Stimulated activated naive B cell treated with anti-CD40 and anti-IgM and Interleukin-4, amounts not matched to agents 10 μg/mL and 1 μg/mL and 100 μg/mL, for 72 hours (primary cell): ENCODE measurements around the gene ZSCAN4.

ENCODE experiments used
- ATAC-seq, 2 donors: fragments of 150-1000 bp; cut with Tn5 transposase; replicated peaks; 2 replicates each; pipeline ENCODE4 v1.10.0; 2021; ENCODE audit warnings: moderate library complexity in 1 of 2
- DNase-seq: peaks from one replicate; pipeline ENCODE4 v3.0.0; 2021
- H3K27ac Mint-ChIP-seq: one replicate; pipeline ENCODE4 v1.8.0; 2022; ENCODE audit warnings: mild to moderate bottlenecking, mixed read lengths
- H3K27me3 Mint-ChIP-seq, 2 donors: one replicate each; pipeline ENCODE4 v1.8.0; 2022; ENCODE audit warnings: mixed read lengths in 2 of 2
- H3K36me3 Mint-ChIP-seq, 2 donors: one replicate each; pipeline ENCODE4 v1.8.0; 2022; ENCODE audit warnings: mixed read lengths in 2 of 2, mild to moderate bottlenecking in 1 of 2
- H3K4me1 Mint-ChIP-seq, 2 donors: one replicate each; pipeline ENCODE4 v1.8.0; 2022; ENCODE audit warnings: mixed read lengths in 2 of 2, mild to moderate bottlenecking in 1 of 2
- H3K4me3 Mint-ChIP-seq, 2 donors: one replicate each; pipeline ENCODE4 v1.8.0; 2022; ENCODE audit warnings: mild to moderate bottlenecking in 2 of 2, mixed read lengths in 2 of 2, moderate library complexity in 1 of 2
- H3K9me3 Mint-ChIP-seq, 2 donors: one replicate each; pipeline ENCODE4 v1.8.0; 2022; ENCODE audit warnings: mixed read lengths in 2 of 2, mild to moderate bottlenecking in 1 of 2

ZSCAN4 gene

GRCh38 chr19:57706346-57706745, 37.6 kb downstream of the ZSCAN4 start:
- Mint-ChIP-seq H3K9me3 (peaks cover 11 to 18% of the 10 kb centered on the region in 2 donors), H3K27me3 (no peaks in the 10 kb centered on the region), H3K36me3 (peaks cover 57 to 68% of the 10 kb centered on the region in 2 donors), H3K4me1 (peaks cover 39 to 55% of the 10 kb centered on the region in 2 donors), H3K4me3 (peak overlapping the region; percentile 20 to 36), H3K27ac (peak overlapping the region; percentile 44)
- no peak for DNase-seq
- no peak for ATAC-seq

DNA sequence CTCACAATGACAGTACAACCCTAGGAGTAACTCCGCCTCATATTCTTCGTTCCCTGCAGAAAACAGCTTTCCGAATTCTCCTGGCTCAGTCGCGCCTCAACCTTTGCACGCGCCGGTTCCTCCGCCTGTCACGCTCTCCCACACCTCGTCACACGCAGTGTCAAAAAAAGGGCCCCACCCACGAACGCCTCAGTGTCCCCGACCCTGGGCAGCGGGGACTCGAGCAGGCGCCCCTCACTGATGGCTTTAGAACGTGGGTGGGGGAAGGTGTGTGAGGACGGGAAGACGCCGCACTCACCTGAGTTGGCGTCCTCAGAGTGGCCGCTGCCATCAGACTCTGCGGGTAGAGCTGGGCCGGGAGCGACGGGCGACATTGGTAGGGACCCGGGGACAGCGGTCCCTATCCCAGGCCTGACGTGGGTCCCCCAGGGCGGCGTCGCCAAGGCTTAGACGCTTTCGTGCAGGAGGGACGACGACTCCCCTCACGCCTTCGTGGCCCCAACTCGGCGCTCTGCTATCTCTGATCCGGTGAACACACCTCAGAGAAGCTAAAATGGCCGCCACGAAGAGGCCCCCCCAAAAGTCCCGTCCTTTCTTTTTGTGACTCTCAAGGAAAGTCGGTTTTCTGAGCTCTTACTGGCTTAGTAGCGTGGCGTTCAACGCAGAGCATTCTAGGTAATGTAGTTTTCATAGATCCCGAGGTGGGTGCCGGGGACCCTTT, 40.1 kb downstream of the ZSCAN4 start, which contains the start of gene ZNF154:
Gene ZNF154 (minus strand): TSS at position 564 of the 721 bp plus-strand sequence. CDS start 233 bp downstream, at position 331.
- Mint-ChIP-seq H3K4me1 (peaks cover 37 to 52% of the 10 kb centered on the region in 2 donors), H3K9me3 (peaks cover 6 to 9% of the 10 kb centered on the region in 2 donors), H3K27me3 (no peaks in the 10 kb centered on the region), H3K27ac (peak within 1 kb of the TSS; percentile 99), H3K4me3 (peak within 1 kb of the TSS; percentile 95 to 96), H3K36me3 (peaks cover 35 to 59% of the 10 kb centered on the region in 2 donors)
- peak; percentile 89 to 93 for ATAC-seq
- DNase-seq: peak; percentile 68

DNA sequence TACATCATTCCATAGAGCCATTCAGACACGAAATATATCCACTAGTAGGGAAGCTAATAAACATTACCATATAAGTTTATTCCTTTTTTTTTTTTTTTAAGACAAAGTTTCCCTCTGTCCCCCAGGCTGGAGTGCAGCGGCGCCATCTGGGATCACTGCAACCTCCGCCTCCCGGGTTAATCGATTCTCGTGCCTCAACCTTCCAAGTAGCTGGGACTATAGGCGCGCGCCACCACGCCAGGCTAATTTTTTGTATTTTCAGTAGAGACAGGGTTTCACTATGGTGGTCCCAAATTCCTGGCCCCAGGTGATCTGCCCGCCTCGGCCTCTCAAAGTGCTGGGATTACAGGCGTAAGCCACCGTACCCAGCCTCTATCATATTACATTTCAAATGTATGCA, 40.9 kb downstream of the ZSCAN4 start:
- ATAC-seq (no peak), DNase-seq (no peak)
- Mint-ChIP-seq H3K9me3 (peaks cover 6% of the 10 kb centered on the region in 2 donors), H3K36me3 (peaks cover 38 to 59% of the 10 kb centered on the region in 2 donors), H3K27me3 (no peaks in the 10 kb centered on the region), H3K4me3 (peak overlapping the region; percentile 10 to 96), H3K27ac (peak overlapping the region; percentile 20), H3K4me1 (peaks cover 29 to 44% of the 10 kb centered on the region in 2 donors)

DNA sequence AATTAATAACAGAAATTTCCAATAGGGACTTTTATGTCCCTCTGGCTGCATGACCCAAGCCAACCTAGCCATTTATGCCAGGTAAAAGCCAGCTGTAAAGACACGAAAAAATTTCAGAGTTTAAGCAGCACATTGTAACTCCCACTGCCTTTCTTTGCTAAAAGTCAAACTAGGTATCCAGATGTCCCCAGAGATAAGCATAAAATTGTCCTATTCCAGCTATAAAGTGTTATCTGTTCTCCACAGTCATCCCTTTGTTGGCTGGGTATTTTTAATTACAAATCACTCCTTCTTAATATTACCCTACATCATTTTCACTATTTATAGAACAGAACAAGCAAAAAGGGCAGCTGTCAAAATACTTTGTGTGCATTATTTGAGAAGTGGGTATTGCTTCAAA, 43.5 kb downstream of the ZSCAN4 start:
- ATAC-seq: no peak
- no peaks in the 10 kb centered on the region for H3K27me3 Mint-ChIP-seq
- no peak for DNase-seq
- H3K36me3 Mint-ChIP-seq: peaks cover 34 to 55% of the 10 kb centered on the region in 2 donors
- peaks cover 1 to 4% of the 10 kb centered on the region in 2 donors for H3K9me3 Mint-ChIP-seq
- H3K27ac Mint-ChIP-seq: no peak overlapping the region
- H3K4me1 Mint-ChIP-seq: peaks cover 14 to 21% of the 10 kb centered on the region in 2 donors
- H3K4me3 Mint-ChIP-seq: no peak overlapping the region

DNA sequence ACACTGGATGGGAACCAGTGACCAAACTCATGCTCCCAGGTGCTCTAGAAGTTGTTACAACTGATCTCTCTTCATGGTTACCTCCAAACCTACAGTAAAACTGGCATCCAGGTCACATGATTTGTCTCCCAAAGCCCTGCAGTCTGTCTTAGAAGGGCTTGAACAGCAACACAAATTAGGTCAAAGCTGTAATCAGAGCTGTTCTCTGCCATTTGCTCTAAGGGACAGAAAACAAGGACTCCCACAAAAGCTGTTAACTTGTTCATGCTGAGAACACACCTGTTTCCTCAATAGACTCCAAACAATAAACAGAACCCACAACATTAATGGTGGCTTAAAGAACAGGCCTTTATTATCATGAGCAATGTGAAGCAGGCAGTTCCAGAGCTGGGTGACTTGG, 50.7 kb downstream of the ZSCAN4 start:
- DNase-seq (no peak), ATAC-seq (no peak)
- Mint-ChIP-seq H3K27ac (peak overlapping the region; percentile 47), H3K4me1 (peaks cover 12 to 15% of the 10 kb centered on the region in 2 donors), H3K36me3 (peaks cover 58 to 75% of the 10 kb centered on the region in 2 donors), H3K27me3 (no peaks in the 10 kb centered on the region), H3K9me3 (peaks cover 4 to 6% of the 10 kb centered on the region in 2 donors), H3K4me3 (no peak overlapping the region)

DNA sequence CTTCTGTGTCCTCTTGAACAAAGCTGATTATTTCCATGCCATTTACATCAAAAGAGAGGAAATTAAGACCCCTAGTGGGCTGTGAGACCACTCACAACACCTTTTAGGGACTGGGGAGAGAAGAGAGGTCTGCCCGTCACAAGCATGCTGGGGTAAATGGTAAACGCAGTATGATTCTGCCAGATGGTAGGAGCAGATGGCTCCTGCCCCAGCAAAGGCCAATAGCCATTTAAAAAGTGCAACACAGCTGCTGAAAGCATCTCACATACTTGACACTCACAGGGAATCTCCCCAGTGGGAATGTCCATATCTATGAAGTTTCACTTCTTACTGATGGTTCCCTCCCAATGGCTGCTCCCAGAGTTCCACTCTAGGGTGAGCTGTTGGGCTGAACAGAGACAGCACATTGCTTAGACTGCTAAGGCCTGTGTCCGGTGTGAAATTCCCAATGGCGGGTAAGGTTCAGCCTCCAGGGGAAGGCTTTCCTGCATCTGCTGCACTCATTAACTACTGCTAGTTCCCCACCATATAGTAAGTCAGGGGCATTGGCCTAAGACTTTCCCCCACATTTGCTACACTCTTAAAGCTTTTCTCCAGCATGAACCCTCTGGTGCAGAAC, 51.3 kb downstream of the ZSCAN4 start:
- DNase-seq (no peak), ATAC-seq (no peak)
- Mint-ChIP-seq H3K27me3 (no peaks in the 10 kb centered on the region), H3K9me3 (peaks cover 4 to 6% of the 10 kb centered on the region in 2 donors), H3K27ac (no peak overlapping the region), H3K4me1 (peaks cover 17 to 20% of the 10 kb centered on the region in 2 donors), H3K36me3 (peaks cover 57 to 75% of the 10 kb centered on the region in 2 donors), H3K4me3 (no peak overlapping the region)

DNA sequence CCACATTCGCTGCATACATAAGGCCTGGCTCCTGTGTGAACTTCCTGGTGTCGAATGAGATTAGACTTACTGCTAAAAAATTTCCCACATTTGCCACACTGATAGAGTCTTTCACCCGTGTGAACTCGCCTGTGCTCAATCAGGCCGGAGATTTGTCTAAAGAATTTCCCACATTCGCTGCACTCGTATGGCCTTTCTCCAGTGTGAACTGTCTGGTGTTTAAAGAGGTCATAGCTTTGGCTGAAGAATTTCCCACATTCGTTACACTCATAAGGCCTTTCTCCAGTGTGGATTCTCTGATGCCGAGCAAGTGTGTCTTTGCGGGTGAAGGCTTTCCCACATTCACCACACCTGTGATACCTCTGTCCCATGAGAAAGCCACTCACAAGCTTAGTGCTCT, 52.1 kb downstream of the ZSCAN4 start:
- H3K9me3 Mint-ChIP-seq: peaks cover 4 to 6% of the 10 kb centered on the region in 2 donors
- H3K36me3 Mint-ChIP-seq: peaks cover 57 to 74% of the 10 kb centered on the region in 2 donors
- DNase-seq: no peak
- no peaks in the 10 kb centered on the region for H3K27me3 Mint-ChIP-seq
- H3K4me1 Mint-ChIP-seq: peaks cover 18 to 20% of the 10 kb centered on the region in 2 donors
- ATAC-seq: no peak
- no peak overlapping the region for H3K4me3 Mint-ChIP-seq
- H3K27ac Mint-ChIP-seq: no peak overlapping the region
